Measurements from ENCODE around the gene IRX2. TPM values are rescaled to one million over a fixed set of nuclear protein-coding genes. Genes with fewer than 3 reads are reported as not detected.

The IRX2 gene
- total RNA-seq, 3 donors from 2014 or later, result 0.13 to 0.14 TPM; not detected in 1

- DNase-seq, result no peak
- H3K9me3 Mint-ChIP-seq, result peaks cover 3% of the 10 kb centered on the region
- H3K4me3 Mint-ChIP-seq, result no peak overlapping the region
- H3K4me1 Mint-ChIP-seq (ENCODE audit: low read depth), result peaks cover 10% of the 10 kb centered on the region
- H3K36me3 Mint-ChIP-seq (ENCODE audit: insufficient read depth), result no peaks in the 10 kb centered on the region
- peak in 1 of 2 donors; percentile 27 for ATAC-seq
- H3K27me3 Mint-ChIP-seq (ENCODE audit: low read depth), result peaks cover 56% of the 10 kb centered on the region
These were observed 566 bp downstream of the IRX2 start for GRCh38 chr5:2750758-2751464.

- peaks cover 5% of the 10 kb centered on the region for H3K4me1 Mint-ChIP-seq (ENCODE audit: low read depth)
- no peak for DNase-seq
- no peaks in the 10 kb centered on the region for H3K36me3 Mint-ChIP-seq (ENCODE audit: insufficient read depth)
- peaks cover 3% of the 10 kb centered on the region for H3K9me3 Mint-ChIP-seq
- no peak overlapping the region for H3K4me3 Mint-ChIP-seq
- no peak for ATAC-seq
- peaks cover 55% of the 10 kb centered on the region for H3K27me3 Mint-ChIP-seq (ENCODE audit: low read depth)
These were observed 1.3 kb downstream of the IRX2 start for GRCh38 chr5:2750026-2750757.

GRCh38 chr5:2749514-2750025 is 1.9 kb downstream of the IRX2 start:
- H3K36me3 Mint-ChIP-seq (ENCODE audit: insufficient read depth), result no peaks in the 10 kb centered on the region
- peaks cover 5% of the 10 kb centered on the region for H3K4me1 Mint-ChIP-seq (ENCODE audit: low read depth)
- peaks cover 58% of the 10 kb centered on the region for H3K27me3 Mint-ChIP-seq (ENCODE audit: low read depth)
- DNase-seq (no peak), ATAC-seq (no peak)
- no peak overlapping the region for H3K4me3 Mint-ChIP-seq
- peaks cover 3% of the 10 kb centered on the region for H3K9me3 Mint-ChIP-seq

- peaks cover 2% of the 10 kb centered on the region for H3K4me1 Mint-ChIP-seq (ENCODE audit: low read depth)
- no peaks in the 10 kb centered on the region for H3K36me3 Mint-ChIP-seq (ENCODE audit: insufficient read depth)
- no peak for ATAC-seq
- peaks cover 58% of the 10 kb centered on the region for H3K27me3 Mint-ChIP-seq (ENCODE audit: low read depth)
- no peak overlapping the region for H3K4me3 Mint-ChIP-seq
- no peak for DNase-seq
- H3K9me3 Mint-ChIP-seq, result peaks cover 3% of the 10 kb centered on the region
These were observed 2.5 kb downstream of the IRX2 start for GRCh38 chr5:2748861-2749513.

GRCh38 chr5:2748179-2748860 is 3.2 kb downstream of the IRX2 start:
- Mint-ChIP-seq H3K4me3 (no peak overlapping the region), H3K9me3 (peaks cover 3% of the 10 kb centered on the region), H3K4me1 (ENCODE audit: low read depth) (peaks cover 2% of the 10 kb centered on the region), H3K36me3 (ENCODE audit: insufficient read depth) (no peaks in the 10 kb centered on the region), H3K27me3 (ENCODE audit: low read depth) (peaks cover 59% of the 10 kb centered on the region)
- no peak for DNase-seq
- no peak for ATAC-seq

GRCh38 chr5:2747363-2748162 is 3.9 kb downstream of the IRX2 start:
- DNase-seq (no peak), ATAC-seq (no peak)
- Mint-ChIP-seq H3K9me3 (peaks cover 3% of the 10 kb centered on the region), H3K27me3 (ENCODE audit: low read depth) (peaks cover 56% of the 10 kb centered on the region), H3K36me3 (ENCODE audit: insufficient read depth) (no peaks in the 10 kb centered on the region), H3K4me1 (ENCODE audit: low read depth) (peaks cover 2% of the 10 kb centered on the region), H3K4me3 (no peak overlapping the region)

GRCh38 chr5:2746561-2747032 is 4.9 kb downstream of the IRX2 start:
- DNase-seq, result no peak
- Mint-ChIP-seq H3K36me3 (ENCODE audit: insufficient read depth) (no peaks in the 10 kb centered on the region), H3K27me3 (ENCODE audit: low read depth) (peaks cover 59% of the 10 kb centered on the region), H3K4me1 (ENCODE audit: low read depth) (peaks cover 2% of the 10 kb centered on the region), H3K4me3 (no peak overlapping the region), H3K9me3 (peaks cover 3% of the 10 kb centered on the region)
- no peak for ATAC-seq

- DNase-seq (no peak), ATAC-seq (no peak)
- peaks cover 61% of the 10 kb centered on the region for H3K27me3 Mint-ChIP-seq (ENCODE audit: low read depth)
- no peaks in the 10 kb centered on the region for H3K4me1 Mint-ChIP-seq (ENCODE audit: low read depth)
- H3K36me3 Mint-ChIP-seq (ENCODE audit: insufficient read depth), result no peaks in the 10 kb centered on the region
- no peak overlapping the region for H3K4me3 Mint-ChIP-seq
- no peaks in the 10 kb centered on the region for H3K9me3 Mint-ChIP-seq
These were observed 7.0 kb downstream of the IRX2 start for GRCh38 chr5:2744485-2744884.

- no peaks in the 10 kb centered on the region for H3K36me3 Mint-ChIP-seq (ENCODE audit: insufficient read depth)
- H3K27me3 Mint-ChIP-seq (ENCODE audit: low read depth), result peaks cover 66% of the 10 kb centered on the region
- no peak for DNase-seq
- ATAC-seq, result no peak
- H3K4me3 Mint-ChIP-seq, result no peak overlapping the region
- H3K9me3 Mint-ChIP-seq, result no peaks in the 10 kb centered on the region
- H3K4me1 Mint-ChIP-seq (ENCODE audit: low read depth), result no peaks in the 10 kb centered on the region
These were observed 8.4 kb downstream of the IRX2 start for GRCh38 chr5:2742921-2743679.

- Mint-ChIP-seq H3K4me3 (no peak overlapping the region), H3K36me3 (ENCODE audit: insufficient read depth) (no peaks in the 10 kb centered on the region), H3K4me1 (ENCODE audit: low read depth) (no peaks in the 10 kb centered on the region), H3K27me3 (ENCODE audit: low read depth) (peaks cover 71% of the 10 kb centered on the region), H3K9me3 (no peaks in the 10 kb centered on the region)
- no peak for DNase-seq
- ATAC-seq, result no peak
These were observed 9.5 kb downstream of the IRX2 start for GRCh38 chr5:2741956-2742355.

- DNase-seq, result no peak
- Mint-ChIP-seq H3K4me3 (no peak overlapping the region), H3K36me3 (ENCODE audit: insufficient read depth) (no peaks in the 10 kb centered on the region), H3K9me3 (no peaks in the 10 kb centered on the region), H3K27me3 (ENCODE audit: low read depth) (peaks cover 68% of the 10 kb centered on the region), H3K4me1 (ENCODE audit: low read depth) (no peaks in the 10 kb centered on the region)
- no peak for ATAC-seq
These were observed 10.5 kb downstream of the IRX2 start for GRCh38 chr5:2740876-2741555.

- no peak for DNase-seq
- ATAC-seq, result no peak
- H3K9me3 Mint-ChIP-seq, result no peaks in the 10 kb centered on the region
- no peak overlapping the region for H3K4me3 Mint-ChIP-seq
- H3K27me3 Mint-ChIP-seq (ENCODE audit: low read depth), result peaks cover 65% of the 10 kb centered on the region
- H3K36me3 Mint-ChIP-seq (ENCODE audit: insufficient read depth), result no peaks in the 10 kb centered on the region
- H3K4me1 Mint-ChIP-seq (ENCODE audit: low read depth), result no peaks in the 10 kb centered on the region
These were observed 11.2 kb downstream of the IRX2 start for GRCh38 chr5:2740051-2740875.
